K562 (cell line): Measurements from ENCODE around the gene RESF1. TPM values are rescaled to one million over a fixed set of nuclear protein-coding genes. Genes with fewer than 3 reads are reported as not detected.
A peak's percentile ranks its signal among the peaks of the same experiment; 100 is the strongest.

Experiments
- ATAC-seq: fragments of 200-7000 bp; cut with Tn5 transposase; 3 replicates; pipeline ENCODE4 v1.9.1; 2020; ENCODE audit warnings: moderate library complexity
- BruUV-seq: library from RNA; stranded (reverse); fragments of 400-500 nt; replicated peaks from 2 replicates; lab custom pipeline; 2021; lab: Mats Ljungman, UMichigan
- CTCF ChIA-PET: fragments of 300-600 bp; formaldehyde crosslinking; extraction: SDS; loops from one replicate; lab custom pipeline; 2021; ENCODE audit warnings: low intra/inter-chr PET ratio; lab: Yijun Ruan, JAX
- POLR2A ChIA-PET: fragments of 300-600, 350-650 bp; sonication (Branson Sonifier 250); formaldehyde crosslinking; extraction: SDS; loops from one replicate; lab custom pipeline; 2021; ENCODE audit warnings: antibody characterized with exemption, inconsistent platforms; lab: Yijun Ruan, JAX
- DNase-seq, 4 experiments: peaks; one replicate each; pipeline versions ENCODE4 v3.0.0 to v3.0.0-alpha.2; 2011 to 2018; ENCODE audit warnings: low spot score in 3 of 4, mixed read lengths in 3 of 4; ENCODE audit errors: extremely low read depth in 1 of 4
- FAIRE-seq: peaks from 2 replicates; lab custom pipeline; 2011; peaks lifted over from hg19 to GRCh38; lab: Jason Lieb, UNC
- H2AFZ ChIP-seq: 2 replicates; pipeline ENCODE4 v1.6.0; 2011; ENCODE audit warnings: low read depth, low read length, control low read depth, inconsistent platforms
- H3K27ac ChIP-seq: fragments of 200-600 bp; 3 replicates; pipeline ENCODE4 v1.8.0; 2011; ENCODE audit warnings: low read depth, mild to moderate bottlenecking, control low read depth, inconsistent platforms, low read length, moderate library complexity, mixed read lengths; ENCODE audit errors: extremely low read depth
- H3K27me3 ChIP-seq, 2 experiments: fragments of 300-600 bp in 1 of 2; 2 replicates in 1 of 2; 3 replicates in 1 of 2; pipeline versions ENCODE4 v1.6.0 to v1.8.0; 2011; ENCODE audit warnings: inconsistent platforms in 2 of 2, low read length in 2 of 2, mild to moderate bottlenecking in 1 of 2, mixed read lengths in 1 of 2, moderate library complexity in 1 of 2; ENCODE audit not compliant: control insufficient read depth in 2 of 2, insufficient read depth in 2 of 2
- H3K36me3 ChIP-seq: fragments of 300-600 bp; 3 replicates; pipeline ENCODE4 v1.8.0; 2011; ENCODE audit warnings: mild to moderate bottlenecking, low read length, inconsistent platforms; ENCODE audit not compliant: control insufficient read depth, insufficient read depth
- H3K4me1 ChIP-seq, 2 experiments: fragments of 200-600 bp in 1 of 2; replicated peaks in 1 of 2; 2 replicates in 1 of 2; 3 replicates in 1 of 2; pipeline versions ENCODE4 v1.5.1 to v1.8.0; 2011; ENCODE audit warnings: inconsistent platforms in 2 of 2, low read length in 2 of 2, mild to moderate bottlenecking in 1 of 2, mixed read lengths in 1 of 2, moderate library complexity in 1 of 2; ENCODE audit not compliant: control insufficient read depth in 2 of 2, insufficient read depth in 2 of 2
- H3K4me2 ChIP-seq: 2 replicates; pipeline ENCODE4 v1.6.1; 2011; ENCODE audit warnings: low read length, control low read depth, inconsistent platforms, mixed read lengths; ENCODE audit not compliant: insufficient read depth
- H3K4me3 ChIP-seq: fragments of 200-600 bp; sonication (generic), shearing (Covaris generic); 2 replicates; pipeline ENCODE4 v1.5.1; 2016; ENCODE audit warnings: control low read depth, inconsistent platforms
- H3K79me2 ChIP-seq: fragments of 200-600 bp; 3 replicates; pipeline ENCODE4 v1.8.0; 2011; ENCODE audit warnings: low read length, inconsistent platforms; ENCODE audit not compliant: control insufficient read depth, insufficient read depth
- H3K9ac ChIP-seq, 2 experiments: 2 replicates each; pipeline versions ENCODE4 v1.6.0 to v1.6.1; 2011; ENCODE audit warnings: low read depth in 2 of 2, low read length in 2 of 2, control low read depth in 1 of 2, inconsistent platforms in 1 of 2, mild to moderate bottlenecking in 1 of 2, mixed read lengths in 1 of 2; ENCODE audit not compliant: insufficient read depth in 1 of 2
- H3K9me1 ChIP-seq: one replicate; pipeline ENCODE4 v1.6.0; 2011; ENCODE audit warnings: inconsistent platforms, mild to moderate bottlenecking, low read length, moderate library complexity; ENCODE audit not compliant: control insufficient read depth, insufficient read depth
- H3K9me3 ChIP-seq: replicated peaks from 2 replicates; pipeline ENCODE4 v1.5.1; 2011; ENCODE audit warnings: low read depth, low read length, inconsistent platforms; ENCODE audit not compliant: control insufficient read depth, insufficient read depth
- H4K20me1 ChIP-seq: replicated peaks from 2 replicates; pipeline ENCODE4 v1.6.1; 2011; ENCODE audit warnings: low read length, inconsistent platforms, mixed read lengths; ENCODE audit not compliant: control insufficient read depth, insufficient read depth
- CBX3 ChIP-seq, 2 experiments: IDR thresholded peaks; 1 replicate in 1 of 2; 2 replicates in 1 of 2; pipeline ENCODE4 v1.6.1; 2012; ENCODE audit warnings: inconsistent platforms in 2 of 2, low read length in 2 of 2, borderline replicate concordance in 1 of 2, control low read depth in 1 of 2
- CBX5 ChIP-seq: IDR thresholded peaks from 2 replicates; pipeline ENCODE4 v1.6.1; 2014; ENCODE audit warnings: low read depth, borderline replicate concordance
- TAF9B ChIP-seq: fragments of 450-650 bp; IDR thresholded peaks from 2 replicates; pipeline ENCODE4 v1.6.1; 2018; ENCODE audit warnings: mild to moderate bottlenecking; ENCODE audit not compliant: partially characterized antibody
- TRIM28 ChIP-seq: fragments of 450-650 bp; IDR thresholded peaks from 2 replicates; pipeline ENCODE4 v1.6.1; 2017
- YY1 ChIP-seq, 3 experiments: IDR thresholded peaks; 2 replicates each; pipeline ENCODE4 v1.6.1; 2011; ENCODE audit warnings: low read length in 2 of 3, mild to moderate bottlenecking in 2 of 3, moderate library complexity in 2 of 3, borderline replicate concordance in 1 of 3, control low read depth in 1 of 3, low read depth in 1 of 3; ENCODE audit not compliant: insufficient read depth in 3 of 3, insufficient replicate concordance in 2 of 3, control insufficient read depth in 1 of 3, insufficient read length in 1 of 3; ENCODE audit errors: extremely low read depth in 1 of 3
- ZFP36 ChIP-seq: fragments of 150-350 bp; IDR thresholded peaks from 2 replicates; pipeline ENCODE4 v1.6.1; 2018; ENCODE audit warnings: low read length, low read depth; ENCODE audit not compliant: partially characterized antibody
- ZNF780A ChIP-seq: fragments of 250-450 bp; sonication (Bioruptor Pico); IDR thresholded peaks from 2 replicates; pipeline ENCODE4 v1.5.0; 2021; ENCODE audit warnings: mild to moderate bottlenecking
- WGBS: fragments of 100-300 bp; shearing (Covaris generic); methylation state at CpG from one replicate; pipeline ENCODE4 v1.1.6; 2016; ENCODE audit warnings: low coverage, mixed read lengths; ENCODE audit not compliant: insufficient coverage; ENCODE audit errors: missing lambda C conversion rate; 5-methylcytosine and 5-hydroxymethylcytosine counted together
- in situ Hi-C: fragments of 300-500 bp; cut with MboI; formaldehyde crosslinking; loops from 4 replicates; pipeline ENCODE4 v1.15.0; 2018; ENCODE audit warnings: inconsistent platforms, mixed read lengths
- intact Hi-C: fragments of 100-400 bp; cut with micrococcal nuclease; formaldehyde crosslinking; loops from 2 replicates; pipeline ENCODE4 v1.14.2; 2022
- polyA plus RNA-seq, 8 experiments: library from polyadenylated mRNA; depleted of rRNA in 4 of 8; stranded (reverse) in 5 of 8; unstranded in 3 of 8; fragments of >200 nt; fragmentation: Nextera tagmentation in 2 of 8; fragmentation: Illumina TruSeq in 1 of 8; extraction: Ambion mirVana in 2 of 8; extraction: Trizol in 1 of 8; gene quantifications; 2 replicates each; pipeline versions ENCODE4 v1.2.1 to v1.2.3, GENCODE V29; 2011 to 2014; ENCODE audit warnings: inconsistent platforms in 1 of 8, missing spikeins in 1 of 8
- total RNA-seq, 7 experiments: library from RNA; depleted of rRNA in 6 of 7; stranded (reverse); fragments of >200 nt in 6 of 7; fragmentation: Illumina TruSeq in 2 of 7; extraction: Trizol in 2 of 7; gene quantifications; 2 replicates each; pipeline versions ENCODE4 v1.2.1 to v1.2.3, GENCODE V29; 2011 to 2021; ENCODE audit warnings: low replicate concordance in 1 of 7
- TF ChIP-seq, protein P1 (sequence below): fragments of 450-650 bp; formaldehyde crosslinking; conservative IDR thresholded peaks from 2 replicates; pipeline ENCODE4 v1.4.0; 2022; ENCODE audit warnings: mild to moderate bottlenecking, missing genetic modification characterization
- TF ChIP-seq, protein P2 (sequence below): fragments of 450-650 bp; IDR thresholded peaks from 2 replicates; pipeline ENCODE4 v1.6.1; 2018; ENCODE audit warnings: mild to moderate bottlenecking, low read depth; ENCODE audit not compliant: partially characterized antibody
- TF ChIP-seq, protein P3 (sequence below): fragments of 450-650 bp; IDR thresholded peaks from 2 replicates; pipeline ENCODE4 v1.6.1; 2018; ENCODE audit not compliant: partially characterized antibody

The RESF1 gene
- total and polyA plus RNA-seq, 9 of the 15 experiments (the other 6 are each of a cell fraction or from before 2014, with no cell fraction given): 21.5 to 121 (median 53.6) TPM

DNA sequence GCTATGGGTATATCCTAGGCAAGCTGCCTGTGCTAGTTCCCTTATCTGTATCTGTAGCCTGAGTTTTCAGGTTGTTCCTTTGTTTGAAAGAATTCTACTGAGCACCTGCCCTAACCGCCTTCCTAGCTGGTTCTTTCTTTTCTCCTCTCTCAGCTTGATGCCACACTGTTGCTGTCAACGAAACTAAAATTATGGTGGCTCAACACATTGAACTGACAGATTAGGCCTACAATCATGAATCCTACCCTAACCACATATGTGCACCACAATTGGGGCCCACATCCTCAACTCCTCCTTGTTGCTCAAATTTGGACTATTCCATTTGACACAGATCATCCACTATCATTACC is 36.2 kb upstream of the RESF1 start:
- Histone ChIP-seq H4K20me1 (no peaks in the 10 kb centered on the region), H3K9me3 (peaks cover 21% of the 10 kb centered on the region), H3K4me3 (no peak overlapping the region), H3K4me1 (no peaks in the 10 kb centered on the region), H2AFZ (no peak overlapping the region), H3K4me2 (no peak overlapping the region), H3K9me1 (no peaks in the 10 kb centered on the region), H3K79me2 (no peaks in the 10 kb centered on the region), H3K36me3 (no peaks in the 10 kb centered on the region), H3K9ac (no peak overlapping the region), H3K27ac (no peak overlapping the region), H3K27me3 (no peaks in the 10 kb centered on the region)
- intact Hi-C loops (no loop called here), in situ Hi-C loops (no loop called here)
- CTCF ChIA-PET: no interaction called here
- no TSS peak for BruUV-seq
- ATAC-seq (no peak), DNase-seq (no peak), FAIRE-seq (no peak)
- 56% methylated on average over 2 of the region's 2 CpGs for WGBS
- TF ChIP-seq, protein P1, sequence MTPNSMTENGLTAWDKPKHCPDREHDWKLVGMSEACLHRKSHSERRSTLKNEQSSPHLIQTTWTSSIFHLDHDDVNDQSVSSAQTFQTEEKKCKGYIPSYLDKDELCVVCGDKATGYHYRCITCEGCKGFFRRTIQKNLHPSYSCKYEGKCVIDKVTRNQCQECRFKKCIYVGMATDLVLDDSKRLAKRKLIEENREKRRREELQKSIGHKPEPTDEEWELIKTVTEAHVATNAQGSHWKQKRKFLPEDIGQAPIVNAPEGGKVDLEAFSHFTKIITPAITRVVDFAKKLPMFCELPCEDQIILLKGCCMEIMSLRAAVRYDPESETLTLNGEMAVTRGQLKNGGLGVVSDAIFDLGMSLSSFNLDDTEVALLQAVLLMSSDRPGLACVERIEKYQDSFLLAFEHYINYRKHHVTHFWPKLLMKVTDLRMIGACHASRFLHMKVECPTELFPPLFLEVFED (CRISPR knock-in tag): no peak
- TF ChIP-seq, protein P2, sequence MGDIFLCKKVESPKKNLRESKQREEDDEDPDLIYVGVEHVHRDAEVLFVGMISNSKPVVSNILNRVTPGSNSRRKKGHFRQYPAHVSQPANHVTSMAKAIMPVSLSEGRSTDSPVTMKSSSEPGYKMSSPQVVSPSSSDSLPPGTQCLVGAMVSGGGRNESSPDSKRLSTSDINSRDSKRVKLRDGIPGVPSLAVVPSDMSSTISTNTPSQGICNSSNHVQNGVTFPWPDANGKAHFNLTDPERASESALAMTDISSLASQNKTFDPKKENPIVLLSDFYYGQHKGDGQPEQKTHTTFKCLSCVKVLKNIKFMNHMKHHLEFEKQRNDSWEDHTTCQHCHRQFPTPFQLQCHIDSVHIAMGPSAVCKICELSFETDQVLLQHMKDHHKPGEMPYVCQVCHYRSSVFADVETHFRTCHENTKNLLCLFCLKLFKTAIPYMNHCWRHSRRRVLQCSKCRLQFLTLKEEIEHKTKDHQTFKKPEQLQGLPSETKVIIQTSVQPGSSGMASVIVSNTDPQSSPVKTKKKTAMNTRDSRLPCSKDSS: peak; percentile 73
- TF ChIP-seq ZFP36: peak; percentile 95
- TF ChIP-seq TRIM28: peak; percentile 76; the same call in 1 of the 2 replicates
- peak; percentile 9 to 87; a peak in 2 of 3 replicates for TF ChIP-seq CBX3 (IDR thresholded peaks at IDR 0.05; ENCODE audit: borderline replicate concordance in 1 of 2, low read length in 2 of 2)
- peak; percentile 90 for TF ChIP-seq CBX5
- TF ChIP-seq TAF9B: no peak
- TF ChIP-seq, protein P3, sequence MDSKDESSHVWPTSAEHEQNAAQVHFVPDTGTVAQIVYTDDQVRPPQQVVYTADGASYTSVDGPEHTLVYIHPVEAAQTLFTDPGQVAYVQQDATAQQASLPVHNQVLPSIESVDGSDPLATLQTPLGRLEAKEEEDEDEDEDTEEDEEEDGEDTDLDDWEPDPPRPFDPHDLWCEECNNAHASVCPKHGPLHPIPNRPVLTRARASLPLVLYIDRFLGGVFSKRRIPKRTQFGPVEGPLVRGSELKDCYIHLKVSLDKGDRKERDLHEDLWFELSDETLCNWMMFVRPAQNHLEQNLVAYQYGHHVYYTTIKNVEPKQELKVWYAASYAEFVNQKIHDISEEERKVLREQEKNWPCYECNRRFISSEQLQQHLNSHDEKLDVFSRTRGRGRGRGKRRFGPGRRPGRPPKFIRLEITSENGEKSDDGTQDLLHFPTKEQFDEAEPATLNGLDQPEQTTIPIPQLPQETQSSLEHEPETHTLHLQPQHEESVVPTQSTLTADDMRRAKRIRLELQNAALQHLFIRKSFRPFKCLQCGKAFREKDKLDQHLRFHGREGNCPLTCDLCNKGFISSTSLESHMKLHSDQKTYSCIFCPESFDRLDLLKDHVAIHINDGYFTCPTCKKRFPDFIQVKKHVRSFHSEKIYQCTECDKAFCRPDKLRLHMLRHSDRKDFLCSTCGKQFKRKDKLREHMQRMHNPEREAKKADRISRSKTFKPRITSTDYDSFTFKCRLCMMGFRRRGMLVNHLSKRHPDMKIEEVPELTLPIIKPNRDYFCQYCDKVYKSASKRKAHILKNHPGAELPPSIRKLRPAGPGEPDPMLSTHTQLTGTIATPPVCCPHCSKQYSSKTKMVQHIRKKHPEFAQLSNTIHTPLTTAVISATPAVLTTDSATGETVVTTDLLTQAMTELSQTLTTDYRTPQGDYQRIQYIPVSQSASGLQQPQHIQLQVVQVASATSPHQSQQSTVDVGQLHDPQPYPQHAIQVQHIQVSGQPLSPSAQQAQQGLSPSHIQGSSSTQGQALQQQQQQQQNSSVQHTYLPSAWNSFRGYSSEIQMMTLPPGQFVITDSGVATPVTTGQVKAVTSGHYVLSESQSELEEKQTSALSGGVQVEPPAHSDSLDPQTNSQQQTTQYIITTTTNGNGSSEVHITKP: peak; percentile 42
- peak; percentile 69; the same call in 1 of the 2 replicates for TF ChIP-seq ZNF780A (CRISPR knock-in tag)
- TF ChIP-seq YY1 (IDR thresholded peaks at IDR 0.05; ENCODE audit: borderline replicate concordance in 1 of 3, control insufficient read depth in 1 of 3, extremely low read depth in 1 of 3, insufficient read depth in 3 of 3, insufficient read length in 1 of 3, insufficient replicate concordance in 2 of 3, low read depth in 1 of 3, low read length in 2 of 3): peak in 1 of 3 experiments; percentile 11
- POLR2A ChIA-PET: interaction anchor here (1.3 kb wide), 1 partner anchor 61 kb away, joined by 3 read pairs; no protein-coding TSS in a partner anchor
